PC-9 (cell line): ENCODE measurements around the gene VWA8. TPM values are rescaled to one million over a fixed set of nuclear protein-coding genes. Genes with fewer than 3 reads are reported as not detected.

Experiments used
- BruUV-seq: library from RNA; stranded (reverse); fragments of 400-500 nt; replicated peaks from 2 replicates; lab custom pipeline; 2021; lab: Mats Ljungman, UMichigan
- CTCF ChIA-PET: fragments of 300-600 bp; sonication (Branson Sonifier 250); formaldehyde crosslinking; loops from one replicate; lab custom pipeline; 2022; ENCODE audit warnings: antibody characterized with exemption; lab: Charles Lee
- POLR2A ChIA-PET: fragments of 300-600 bp; sonication (Branson Sonifier 250); formaldehyde crosslinking; loops from one replicate; lab custom pipeline; 2022; ENCODE audit warnings: antibody characterized with exemption; ENCODE audit not compliant: unreplicated experiment; lab: Charles Lee
- DNase-seq, 2 experiments: peaks; one replicate each; pipeline versions ENCODE4 v3.0.0 to v3.0.0-alpha.2; 2015 to 2022; ENCODE audit warnings: mixed read lengths in 1 of 2
- H2AFZ ChIP-seq: fragments of 200-600 bp; sonication (generic); 2 replicates; pipeline ENCODE4 v1.8.1; 2017; ENCODE audit warnings: antibody characterized with exemption
- H3F3A ChIP-seq: fragments of 200-600 bp; sonication (generic); 2 replicates; pipeline ENCODE4 v1.8.1; 2017; ENCODE audit warnings: antibody characterized with exemption, mild to moderate bottlenecking, low read depth; ENCODE audit not compliant: insufficient read depth
- H3K27ac ChIP-seq: fragments of 200-600 bp; sonication (generic); 2 replicates; pipeline ENCODE4 v1.6.1; 2016; ENCODE audit warnings: mixed run types
- H3K27me3 ChIP-seq: fragments of 200-600 bp; sonication (generic); 2 replicates; pipeline ENCODE4 v1.6.1; 2016; ENCODE audit warnings: low read depth, mixed run types; ENCODE audit not compliant: insufficient read depth
- H3K36me3 ChIP-seq: fragments of 200-600 bp; sonication (generic); 2 replicates; pipeline ENCODE4 v1.6.1; 2016; ENCODE audit warnings: low read depth, mixed run types
- H3K4me1 ChIP-seq: fragments of 200-600 bp; sonication (generic); replicated peaks from 2 replicates; pipeline ENCODE4 v1.6.1; 2016; ENCODE audit warnings: mixed run types; ENCODE audit not compliant: insufficient read depth
- H3K4me2 ChIP-seq: fragments of 200-600 bp; sonication (generic); 2 replicates; pipeline ENCODE4 v1.6.1; 2017; ENCODE audit warnings: mixed run types
- H3K4me3 ChIP-seq: fragments of 200-600 bp; sonication (generic); 2 replicates; pipeline ENCODE4 v1.6.1; 2016; ENCODE audit warnings: mixed run types
- H3K79me2 ChIP-seq: fragments of 200-600 bp; sonication (generic); 2 replicates; pipeline ENCODE4 v1.6.1; 2017; ENCODE audit warnings: low read depth, mixed run types
- H3K9me2 ChIP-seq: fragments of 200-600 bp; sonication (generic); 2 replicates; pipeline ENCODE4 v1.8.1; 2017; ENCODE audit warnings: mild to moderate bottlenecking; ENCODE audit not compliant: insufficient read depth
- H3K9me3 ChIP-seq: fragments of 200-600 bp; sonication (generic); 2 replicates; pipeline ENCODE4 v1.8.1; 2016; ENCODE audit warnings: low read depth; ENCODE audit not compliant: insufficient read depth
- H4K20me1 ChIP-seq: fragments of 200-600 bp; sonication (generic); 2 replicates; pipeline ENCODE4 v1.8.1; 2017; ENCODE audit not compliant: insufficient read depth
- EZH2 ChIP-seq: fragments of 200-600 bp; sonication (generic); IDR thresholded peaks from 2 replicates; pipeline ENCODE4 v1.8.0; 2017; ENCODE audit warnings: antibody characterized with exemption, low read depth
- intact Hi-C: fragments of 100-400 bp; cut with micrococcal nuclease; formaldehyde crosslinking; loops from one replicate; pipeline ENCODE4 v1.10.0; 2022; ENCODE audit not compliant: unreplicated experiment
- total RNA-seq: library from RNA; stranded (reverse); gene quantifications from 2 replicates; pipeline ENCODE4 v1.2.3, GENCODE V29; 2021
- TF ChIP-seq, protein P1 (sequence below): fragments of 200-600 bp; sonication (generic); conservative IDR thresholded peaks from 2 replicates; pipeline ENCODE4 v1.6.1; 2017; ENCODE audit warnings: mixed run types, antibody characterized with exemption, mild to moderate bottlenecking, moderate library complexity

The VWA8 gene
- total RNA-seq, 1 experiment from 2014 or later = 14.1 TPM

DNA sequence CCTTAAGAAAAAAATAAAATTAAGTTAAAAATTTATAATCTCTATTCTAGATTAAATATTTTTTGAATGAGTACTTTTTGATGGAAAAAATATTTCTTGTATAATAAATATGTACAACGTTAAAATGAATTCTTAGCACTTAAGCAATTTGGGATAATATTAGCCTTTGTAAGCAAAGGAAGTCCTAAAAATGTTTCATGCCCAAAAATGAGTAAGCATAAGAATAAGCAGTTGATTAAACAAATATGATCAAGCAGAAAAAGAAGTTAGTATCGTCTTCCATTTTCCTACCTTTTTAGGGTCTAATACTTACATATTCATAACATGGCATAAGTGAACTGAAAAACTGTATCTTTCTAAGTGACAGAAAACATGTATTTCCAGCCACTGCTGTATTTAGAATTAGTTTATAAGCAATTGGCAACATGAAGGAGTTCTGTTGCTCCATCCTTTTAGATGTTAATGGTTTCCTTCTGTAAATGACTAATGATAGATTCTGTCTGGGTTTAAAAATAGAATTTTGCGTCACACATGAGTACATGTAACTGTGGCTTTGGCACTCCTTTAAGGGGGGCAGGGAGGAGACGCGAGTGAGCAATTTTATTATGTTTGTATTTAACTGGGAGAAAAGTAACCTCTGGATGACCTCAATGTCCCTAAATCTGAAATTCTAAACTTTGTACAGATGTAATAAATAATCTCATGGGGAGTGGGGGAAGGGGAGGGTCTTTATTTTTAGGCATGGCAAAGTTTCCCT, 266.2 kb downstream of the VWA8 start:
- BruUV-seq = no TSS peak
- ChIA-PET POLR2A (no interaction called here), CTCF (no interaction called here)
- Histone ChIP-seq H3K27ac (peak overlapping the region; percentile 86), H4K20me1 (no peaks in the 10 kb centered on the region), H3K27me3 (no peaks in the 10 kb centered on the region), H3K79me2 (no peaks in the 10 kb centered on the region), H3K4me2 (no peak overlapping the region), H3K4me3 (no peak overlapping the region), H3K9me3 (no peaks in the 10 kb centered on the region), H3F3A (peaks cover 21% of the 10 kb centered on the region), H3K36me3 (no peaks in the 10 kb centered on the region), H2AFZ (no peak overlapping the region), H3K4me1 (peaks cover 37% of the 10 kb centered on the region), H3K9me2 (no peaks in the 10 kb centered on the region)
- DNase-seq = no peak
- no peak for TF ChIP-seq EZH2
- TF ChIP-seq, protein P1, sequence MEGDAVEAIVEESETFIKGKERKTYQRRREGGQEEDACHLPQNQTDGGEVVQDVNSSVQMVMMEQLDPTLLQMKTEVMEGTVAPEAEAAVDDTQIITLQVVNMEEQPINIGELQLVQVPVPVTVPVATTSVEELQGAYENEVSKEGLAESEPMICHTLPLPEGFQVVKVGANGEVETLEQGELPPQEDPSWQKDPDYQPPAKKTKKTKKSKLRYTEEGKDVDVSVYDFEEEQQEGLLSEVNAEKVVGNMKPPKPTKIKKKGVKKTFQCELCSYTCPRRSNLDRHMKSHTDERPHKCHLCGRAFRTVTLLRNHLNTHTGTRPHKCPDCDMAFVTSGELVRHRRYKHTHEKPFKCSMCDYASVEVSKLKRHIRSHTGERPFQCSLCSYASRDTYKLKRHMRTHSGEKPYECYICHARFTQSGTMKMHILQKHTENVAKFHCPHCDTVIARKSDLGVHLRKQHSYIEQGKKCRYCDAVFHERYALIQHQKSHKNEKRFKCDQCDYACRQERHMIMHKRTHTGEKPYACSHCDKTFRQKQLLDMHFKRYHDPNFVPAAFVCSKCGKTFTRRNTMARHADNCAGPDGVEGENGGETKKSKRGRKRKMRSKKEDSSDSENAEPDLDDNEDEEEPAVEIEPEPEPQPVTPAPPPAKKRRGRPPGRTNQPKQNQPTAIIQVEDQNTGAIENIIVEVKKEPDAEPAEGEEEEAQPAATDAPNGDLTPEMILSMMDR = no peak
- intact Hi-C loops = no loop called here

DNA sequence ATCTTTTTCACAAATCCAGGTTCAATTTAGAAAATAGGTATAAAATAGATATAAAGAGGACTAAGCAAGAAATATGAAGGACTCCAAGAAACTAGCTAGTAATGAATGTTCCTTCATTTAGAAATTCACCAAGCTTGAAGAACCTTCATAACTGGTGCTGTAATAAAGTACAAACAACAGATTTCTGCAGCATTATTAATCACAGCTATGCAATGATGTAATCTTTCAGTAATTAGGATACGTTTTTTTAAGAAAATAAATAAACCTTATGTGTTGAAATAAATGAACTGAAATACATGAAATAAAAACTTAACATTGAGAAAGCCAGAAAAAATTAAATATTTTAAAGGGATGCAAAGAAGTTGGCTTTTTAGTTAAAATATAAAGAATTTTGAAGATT, 267.5 kb downstream of the VWA8 start:
- TF ChIP-seq EZH2 = no peak
- TF ChIP-seq, protein P1 = no peak
- Histone ChIP-seq H4K20me1 (no peaks in the 10 kb centered on the region), H2AFZ (no peak overlapping the region), H3F3A (peaks cover 21% of the 10 kb centered on the region), H3K27ac (no peak overlapping the region), H3K4me3 (no peak overlapping the region), H3K4me2 (no peak overlapping the region), H3K9me3 (no peaks in the 10 kb centered on the region), H3K27me3 (no peaks in the 10 kb centered on the region), H3K4me1 (peaks cover 37% of the 10 kb centered on the region), H3K9me2 (no peaks in the 10 kb centered on the region), H3K79me2 (no peaks in the 10 kb centered on the region), H3K36me3 (peaks cover 3% of the 10 kb centered on the region; the same call in 1 of the 2 replicates)
- POLR2A ChIA-PET = no interaction called here
- CTCF ChIA-PET = no interaction called here
- intact Hi-C loops = no loop called here
- no peak for DNase-seq
- no TSS peak for BruUV-seq

DNA sequence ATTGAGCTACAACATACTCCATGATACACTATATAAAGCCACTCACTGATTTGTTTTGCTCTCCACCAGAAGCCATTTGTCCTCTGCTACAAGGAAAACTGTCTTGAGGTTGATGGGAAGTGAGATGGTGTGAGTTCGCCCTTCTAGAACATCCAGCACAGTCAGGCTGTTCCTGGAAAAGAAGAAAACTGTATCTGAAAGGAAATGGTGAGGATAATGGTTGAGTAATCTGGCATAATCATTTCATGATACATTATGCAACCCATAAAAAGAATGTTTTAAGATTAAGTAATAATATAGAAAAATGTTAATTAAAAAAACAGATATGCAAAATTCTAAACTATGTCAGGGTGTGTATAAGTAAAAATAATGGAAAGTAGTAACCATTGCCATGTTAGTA, 269.6 kb downstream of the VWA8 start:
- ChIA-PET POLR2A (no interaction called here), CTCF (no interaction called here)
- H3K36me3 ChIP-seq = peaks cover 3% of the 10 kb centered on the region; the same call in 1 of the 2 replicates
- no peaks in the 10 kb centered on the region for H3K9me2 ChIP-seq
- no peaks in the 10 kb centered on the region for H3K27me3 ChIP-seq
- H3K4me2 ChIP-seq = no peak overlapping the region
- H2AFZ ChIP-seq = no peak overlapping the region
- intact Hi-C loops = no loop called here
- TF ChIP-seq, protein P1 = no peak
- no peak for TF ChIP-seq EZH2
- H3K4me3 ChIP-seq = no peak overlapping the region
- H3F3A ChIP-seq = peaks cover 10% of the 10 kb centered on the region
- H4K20me1 ChIP-seq = no peaks in the 10 kb centered on the region
- H3K9me3 ChIP-seq = no peaks in the 10 kb centered on the region
- no peak overlapping the region for H3K27ac ChIP-seq
- BruUV-seq = no TSS peak
- no peak for DNase-seq
- peaks cover 25% of the 10 kb centered on the region for H3K4me1 ChIP-seq
- H3K79me2 ChIP-seq = no peaks in the 10 kb centered on the region
